HEK293 (cell line): ENCODE data around the gene NRP2.

ENCODE experiments used
- CTCF ChIA-PET: fragments of 350-600 bp; formaldehyde crosslinking; extraction: SDS; loops from one replicate; lab custom pipeline; 2021; ENCODE audit warnings: antibody characterized with exemption; lab: Yijun Ruan, JAX
- POLR2A ChIA-PET: fragments of 300-600 bp; formaldehyde crosslinking; extraction: SDS; loops from one replicate; lab custom pipeline; 2020; ENCODE audit warnings: antibody characterized with exemption, inconsistent platforms; lab: Yijun Ruan, JAX
- H3K27ac ChIP-seq: fragments of 200-500 bp; sonication (Bioruptor generic); 2 replicates; pipeline ENCODE4 v1.5.1; 2014; ENCODE audit warnings: low read depth, low read length, control low read depth, inconsistent platforms; ENCODE audit errors: extremely low read depth
- H3K36me3 ChIP-seq, 2 experiments: fragments of 200-500 bp in 1 of 2; sonication (Bioruptor generic) in 1 of 2; 1 replicate in 1 of 2; 2 replicates in 1 of 2; pipeline ENCODE4 v1.5.1; 2014 to 2017; ENCODE audit warnings: inconsistent platforms in 2 of 2, low read length in 2 of 2; ENCODE audit not compliant: control insufficient read depth in 2 of 2, insufficient read depth in 1 of 2
- H3K4me1 ChIP-seq: fragments of 200-500 bp; sonication (Bioruptor generic); 2 replicates; pipeline ENCODE4 v1.5.1; 2014; ENCODE audit warnings: mild to moderate bottlenecking, low read length, inconsistent platforms; ENCODE audit not compliant: control insufficient read depth, insufficient read depth
- H3K4me3 ChIP-seq: 2 replicates; pipeline ENCODE4 v1.5.1; 2011; ENCODE audit warnings: low read depth, mild to moderate bottlenecking, control low read depth, low read length, moderate library complexity
- H3K9me3 ChIP-seq: fragments of 200-500 bp; sonication (Bioruptor generic); 2 replicates; pipeline ENCODE4 v1.5.1; 2014; ENCODE audit warnings: low read depth, low read length, inconsistent platforms; ENCODE audit not compliant: control insufficient read depth, insufficient read depth
- GLI4 ChIP-seq: fragments of 450-650 bp; formaldehyde crosslinking; IDR thresholded peaks from 2 replicates; pipeline ENCODE4 v1.5.1; 2016; ENCODE audit warnings: missing biosample characterization, missing genetic modification characterization
- IKZF3 ChIP-seq: fragments of 450-650 bp; IDR thresholded peaks from 2 replicates; pipeline ENCODE4 v1.5.0; 2018; ENCODE audit warnings: missing biosample characterization, mild to moderate bottlenecking, missing genetic modification characterization, moderate library complexity
- KLF17 ChIP-seq: fragments of 450-650 bp; formaldehyde crosslinking; IDR thresholded peaks from 2 replicates; pipeline ENCODE4 v1.5.1; 2016; ENCODE audit warnings: missing biosample characterization, missing genetic modification characterization
- MEIS1 ChIP-seq: sonication (generic); formaldehyde crosslinking; IDR thresholded peaks from 2 replicates; pipeline ENCODE4 v1.8.1; 2022; ENCODE audit warnings: missing genetic modification reagents, mild to moderate bottlenecking, borderline replicate concordance
- ZNF112 ChIP-seq: fragments of 450-650 bp; formaldehyde crosslinking; IDR thresholded peaks from 2 replicates; pipeline ENCODE4 v1.5.0; 2017; ENCODE audit warnings: missing biosample characterization, missing genetic modification characterization
- ZNF416 ChIP-seq: fragments of 450-650 bp; formaldehyde crosslinking; IDR thresholded peaks from 2 replicates; pipeline ENCODE4 v1.5.1; 2016; ENCODE audit warnings: missing biosample characterization, missing genetic modification characterization
- ZNF514 ChIP-seq: fragments of 450-650 bp; formaldehyde crosslinking; IDR thresholded peaks from 2 replicates; pipeline ENCODE4 v1.5.1; 2016; ENCODE audit warnings: missing biosample characterization, missing genetic modification characterization
- ZNF76 ChIP-seq: fragments of 450-650 bp; formaldehyde crosslinking; IDR thresholded peaks from 2 replicates; pipeline ENCODE4; 2016; ENCODE audit warnings: low read depth, missing biosample characterization, missing genetic modification characterization, borderline replicate concordance
- ZNF792 ChIP-seq: fragments of 450-650 bp; formaldehyde crosslinking; IDR thresholded peaks from 2 replicates; pipeline ENCODE4 v1.5.1; 2016; ENCODE audit warnings: missing biosample characterization, missing genetic modification characterization
- ZNF837 ChIP-seq: fragments of 450-650 bp; formaldehyde crosslinking; IDR thresholded peaks from 2 replicates; pipeline ENCODE4 v1.5.1; 2016; ENCODE audit warnings: missing biosample characterization, missing genetic modification characterization
- TF ChIP-seq, protein P1 (sequence below): fragments of 450-650 bp; formaldehyde crosslinking; IDR thresholded peaks from 2 replicates; pipeline ENCODE4 v1.5.1; 2017; ENCODE audit warnings: missing biosample characterization, missing genetic modification characterization
- TF ChIP-seq, protein P2 (sequence below): fragments of 450-650 bp; formaldehyde crosslinking; IDR thresholded peaks from 2 replicates; pipeline ENCODE4 v1.5.1; 2016; ENCODE audit warnings: missing biosample characterization, missing genetic modification characterization
- TF ChIP-seq, protein P3 (sequence below): fragments of 450-650 bp; formaldehyde crosslinking; conservative IDR thresholded peaks from 2 replicates; pipeline ENCODE4 v1.5.1; 2016; ENCODE audit warnings: low read depth, missing biosample characterization, missing genetic modification characterization

NRP2 gene

DNA sequence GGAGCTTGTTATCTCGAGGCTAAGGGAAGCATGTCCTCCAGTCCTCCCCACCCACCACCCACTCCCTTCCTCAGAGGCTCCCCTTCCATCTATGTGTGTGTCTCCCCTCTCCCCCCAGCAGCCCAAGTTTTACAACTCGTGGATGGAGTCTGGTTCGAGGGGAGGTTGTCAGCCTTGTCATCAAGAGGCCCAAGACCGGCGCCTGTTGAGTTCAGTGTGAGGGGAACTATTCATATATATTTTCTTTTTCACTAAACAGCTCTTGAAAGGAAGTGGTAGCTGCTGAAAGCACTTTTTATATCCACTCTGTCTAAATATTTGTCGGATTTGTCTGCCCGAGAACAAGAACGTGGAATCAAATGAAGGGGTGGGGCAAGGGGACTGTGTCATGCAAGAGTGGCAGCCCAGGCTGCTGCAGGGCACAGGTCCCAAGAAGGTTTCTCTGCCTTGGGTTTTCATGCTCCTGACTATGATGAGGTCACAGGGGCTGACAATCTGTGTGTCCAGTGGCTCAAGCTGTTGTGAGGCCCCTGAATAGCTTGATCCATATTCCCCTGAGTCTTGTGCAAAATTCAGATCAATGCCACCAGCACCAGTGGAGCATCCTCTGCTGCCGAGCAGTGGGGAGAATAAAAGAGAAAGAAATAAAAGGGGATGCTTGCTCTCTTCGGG lies 35.0 kb downstream of the NRP2 start:
- no peaks in the 10 kb centered on the region for H3K9me3 ChIP-seq
- H3K36me3 ChIP-seq, result peaks cover 0 to 1% of the 10 kb centered on the region in 2 experiments; a peak in 1 of 3 replicates
- TF ChIP-seq ZNF112 (tag by site-specific recombination) (no peak), ZNF416 (tag by site-specific recombination) (no peak)
- TF ChIP-seq, protein P1, sequence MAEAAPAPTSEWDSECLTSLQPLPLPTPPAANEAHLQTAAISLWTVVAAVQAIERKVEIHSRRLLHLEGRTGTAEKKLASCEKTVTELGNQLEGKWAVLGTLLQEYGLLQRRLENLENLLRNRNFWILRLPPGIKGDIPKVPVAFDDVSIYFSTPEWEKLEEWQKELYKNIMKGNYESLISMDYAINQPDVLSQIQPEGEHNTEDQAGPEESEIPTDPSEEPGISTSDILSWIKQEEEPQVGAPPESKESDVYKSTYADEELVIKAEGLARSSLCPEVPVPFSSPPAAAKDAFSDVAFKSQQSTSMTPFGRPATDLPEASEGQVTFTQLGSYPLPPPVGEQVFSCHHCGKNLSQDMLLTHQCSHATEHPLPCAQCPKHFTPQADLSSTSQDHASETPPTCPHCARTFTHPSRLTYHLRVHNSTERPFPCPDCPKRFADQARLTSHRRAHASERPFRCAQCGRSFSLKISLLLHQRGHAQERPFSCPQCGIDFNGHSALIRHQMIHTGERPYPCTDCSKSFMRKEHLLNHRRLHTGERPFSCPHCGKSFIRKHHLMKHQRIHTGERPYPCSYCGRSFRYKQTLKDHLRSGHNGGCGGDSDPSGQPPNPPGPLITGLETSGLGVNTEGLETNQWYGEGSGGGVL (tag by site-specific recombination), result no peak
- TF ChIP-seq, protein P2, sequence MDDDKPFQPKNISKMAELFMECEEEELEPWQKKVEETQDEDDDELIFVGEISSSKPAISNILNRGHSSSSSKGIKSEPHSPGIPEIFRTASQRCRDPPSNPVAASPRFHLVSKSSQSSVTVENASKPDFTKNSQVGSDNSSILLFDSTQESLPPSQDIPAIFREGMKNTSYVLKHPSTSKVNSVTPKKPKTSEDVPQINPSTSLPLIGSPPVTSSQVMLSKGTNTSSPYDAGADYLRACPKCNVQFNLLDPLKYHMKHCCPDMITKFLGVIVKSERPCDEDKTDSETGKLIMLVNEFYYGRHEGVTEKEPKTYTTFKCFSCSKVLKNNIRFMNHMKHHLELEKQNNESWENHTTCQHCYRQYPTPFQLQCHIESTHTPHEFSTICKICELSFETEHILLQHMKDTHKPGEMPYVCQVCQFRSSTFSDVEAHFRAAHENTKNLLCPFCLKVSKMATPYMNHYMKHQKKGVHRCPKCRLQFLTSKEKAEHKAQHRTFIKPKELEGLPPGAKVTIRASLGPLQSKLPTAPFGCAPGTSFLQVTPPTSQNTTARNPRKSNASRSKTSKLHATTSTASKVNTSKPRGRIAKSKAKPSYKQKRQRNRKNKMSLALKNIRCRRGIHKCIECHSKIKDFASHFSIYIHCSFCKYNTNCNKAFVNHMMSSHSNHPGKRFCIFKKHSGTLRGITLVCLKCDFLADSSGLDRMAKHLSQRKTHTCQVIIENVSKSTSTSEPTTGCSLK (tag by site-specific recombination), result no peak
- no peak overlapping the region for H3K27ac ChIP-seq
- H3K4me1 ChIP-seq, result peaks cover 5% of the 10 kb centered on the region; the same call in 1 of the 2 replicates
- ChIA-PET CTCF (interaction anchor here (0.8 kb wide), 1 partner anchor 671 kb away, joined by 3 read pairs; no protein-coding TSS in a partner anchor), POLR2A (no interaction called here)
- no peak overlapping the region for H3K4me3 ChIP-seq

DNA sequence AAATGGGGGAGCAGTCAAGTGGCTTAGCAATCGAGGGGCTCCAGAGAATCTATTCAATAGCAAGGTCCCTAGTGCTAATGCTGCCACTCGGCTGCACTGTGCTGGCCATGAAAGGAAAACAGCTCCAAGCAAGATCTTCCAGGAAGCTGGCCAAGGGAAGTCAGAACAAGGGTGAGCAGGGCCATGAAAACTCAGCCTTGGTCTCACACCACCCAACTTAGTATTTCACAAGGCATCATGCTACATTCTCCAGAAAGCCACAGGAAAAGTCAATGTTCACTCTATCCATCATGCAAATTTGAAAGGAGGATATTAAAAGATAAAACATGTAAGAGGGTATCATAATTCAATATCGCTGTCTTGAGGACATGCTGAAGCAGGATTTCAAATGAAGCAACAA lies 35.7 kb downstream of the NRP2 start:
- Histone ChIP-seq H3K27ac (no peak overlapping the region), H3K36me3 (peaks cover 0 to 7% of the 10 kb centered on the region in 2 experiments; a peak in 1 of 3 replicates), H3K9me3 (no peaks in the 10 kb centered on the region), H3K4me1 (peaks cover 5% of the 10 kb centered on the region; the same call in 1 of the 2 replicates), H3K4me3 (no peak overlapping the region)
- TF ChIP-seq ZNF76 (tag by site-specific recombination), result no peak
- no peak for TF ChIP-seq ZNF792 (tag by site-specific recombination)
- TF ChIP-seq IKZF3 (tag by site-specific recombination), result no peak
- ChIA-PET POLR2A (no interaction called here), CTCF (interaction anchor here (0.8 kb wide), 1 partner anchor 672 kb away, joined by 3 read pairs; no protein-coding TSS in a partner anchor)

- POLR2A ChIA-PET, result interaction anchor here (0.7 kb wide), 1 partner anchor 29 kb away, joined by 6 read pairs; no protein-coding TSS in a partner anchor
- TF ChIP-seq ZNF514 (tag by site-specific recombination) (no peak), KLF17 (no peak), ZNF837 (tag by site-specific recombination) (no peak), GLI4 (tag by site-specific recombination) (no peak), MEIS1 (CRISPR knock-in tag) (no peak)
- TF ChIP-seq, protein P3, sequence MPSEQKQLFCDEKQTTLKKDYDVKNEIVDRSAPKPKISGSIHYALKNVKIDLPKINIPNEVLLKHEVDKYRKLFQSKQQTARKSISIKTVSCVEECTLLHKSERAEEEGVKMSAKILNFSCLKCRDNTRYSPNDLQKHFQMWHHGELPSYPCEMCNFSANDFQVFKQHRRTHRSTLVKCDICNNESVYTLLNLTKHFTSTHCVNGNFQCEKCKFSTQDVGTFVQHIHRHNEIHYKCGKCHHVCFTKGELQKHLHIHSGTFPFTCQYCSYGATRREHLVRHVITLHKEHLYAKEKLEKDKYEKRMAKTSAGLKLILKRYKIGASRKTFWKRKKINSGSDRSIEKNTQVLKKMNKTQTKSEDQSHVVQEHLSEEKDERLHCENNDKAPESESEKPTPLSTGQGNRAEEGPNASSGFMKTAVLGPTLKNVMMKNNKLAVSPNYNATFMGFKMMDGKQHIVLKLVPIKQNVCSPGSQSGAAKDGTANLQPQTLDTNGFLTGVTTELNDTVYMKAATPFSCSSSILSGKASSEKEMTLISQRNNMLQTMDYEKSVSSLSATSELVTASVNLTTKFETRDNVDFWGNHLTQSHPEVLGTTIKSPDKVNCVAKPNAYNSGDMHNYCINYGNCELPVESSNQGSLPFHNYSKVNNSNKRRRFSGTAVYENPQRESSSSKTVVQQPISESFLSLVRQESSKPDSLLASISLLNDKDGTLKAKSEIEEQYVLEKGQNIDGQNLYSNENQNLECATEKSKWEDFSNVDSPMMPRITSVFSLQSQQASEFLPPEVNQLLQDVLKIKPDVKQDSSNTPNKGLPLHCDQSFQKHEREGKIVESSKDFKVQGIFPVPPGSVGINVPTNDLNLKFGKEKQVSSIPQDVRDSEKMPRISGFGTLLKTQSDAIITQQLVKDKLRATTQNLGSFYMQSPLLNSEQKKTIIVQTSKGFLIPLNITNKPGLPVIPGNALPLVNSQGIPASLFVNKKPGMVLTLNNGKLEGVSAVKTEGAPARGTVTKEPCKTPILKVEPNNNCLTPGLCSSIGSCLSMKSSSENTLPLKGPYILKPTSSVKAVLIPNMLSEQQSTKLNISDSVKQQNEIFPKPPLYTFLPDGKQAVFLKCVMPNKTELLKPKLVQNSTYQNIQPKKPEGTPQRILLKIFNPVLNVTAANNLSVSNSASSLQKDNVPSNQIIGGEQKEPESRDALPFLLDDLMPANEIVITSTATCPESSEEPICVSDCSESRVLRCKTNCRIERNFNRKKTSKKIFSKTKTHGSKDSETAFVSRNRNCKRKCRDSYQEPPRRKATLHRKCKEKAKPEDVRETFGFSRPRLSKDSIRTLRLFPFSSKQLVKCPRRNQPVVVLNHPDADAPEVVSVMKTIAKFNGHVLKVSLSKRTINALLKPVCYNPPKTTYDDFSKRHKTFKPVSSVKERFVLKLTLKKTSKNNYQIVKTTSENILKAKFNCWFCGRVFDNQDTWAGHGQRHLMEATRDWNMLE (tag by site-specific recombination), result no peak
- TF ChIP-seq, protein P1 (tag by site-specific recombination), result no peak
- TF ChIP-seq, protein P2 (tag by site-specific recombination), result no peak
Observed at GRCh38 chr2:205719847-205720246, 37.5 kb downstream of the NRP2 start.

More at GRCh38 chr2:205719847-205720246, 37.5 kb downstream of the NRP2 start:
- CTCF ChIA-PET, result interaction anchor here (0.6 to 1.6 kb wide), 4 partner anchors 17 to 206 kb away, joined by 3 to 5 read pairs (median 4); no protein-coding TSS in a partner anchor
- H3K4me3 ChIP-seq, result no peak overlapping the region
- no peak overlapping the region for H3K27ac ChIP-seq
- H3K4me1 ChIP-seq, result 0 out of 2 replicates have a peak, but pooled peaks cover 2% of the 10 kb centered on the region
- H3K9me3 ChIP-seq, result no peaks in the 10 kb centered on the region
- peaks cover 0 to 13% of the 10 kb centered on the region in 2 experiments; a peak in 1 of 3 replicates for H3K36me3 ChIP-seq
